NCI-H1048 (cell line): Measurements from ENCODE around the gene FRMPD4.

Experiments used
- DNase-seq: peaks from one replicate; lab custom pipeline; 2025; lab: John Stamatoyannopoulos, UW

FRMPD4 gene

DNA sequence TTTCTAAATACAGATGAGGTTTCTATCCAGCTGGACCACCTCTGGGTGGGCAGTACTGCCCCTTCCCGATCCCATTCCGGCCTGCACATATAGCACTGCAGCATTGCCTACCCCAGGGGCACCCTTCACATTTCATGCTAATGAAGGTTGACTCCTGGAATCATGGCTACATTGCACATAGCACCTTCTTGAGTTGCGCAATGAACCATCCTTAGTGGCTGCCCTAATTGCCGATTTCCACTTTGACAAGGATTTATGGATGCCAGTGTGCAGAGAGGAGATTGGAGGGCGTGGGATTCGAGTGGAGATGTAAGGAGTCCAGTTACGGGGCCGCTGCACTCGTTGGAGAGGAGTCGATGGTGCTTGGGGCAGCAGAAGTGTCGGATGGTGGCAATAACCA lies 229.0 kb downstream of the FRMPD4 start:
- DNase-seq, result no peak

DNA sequence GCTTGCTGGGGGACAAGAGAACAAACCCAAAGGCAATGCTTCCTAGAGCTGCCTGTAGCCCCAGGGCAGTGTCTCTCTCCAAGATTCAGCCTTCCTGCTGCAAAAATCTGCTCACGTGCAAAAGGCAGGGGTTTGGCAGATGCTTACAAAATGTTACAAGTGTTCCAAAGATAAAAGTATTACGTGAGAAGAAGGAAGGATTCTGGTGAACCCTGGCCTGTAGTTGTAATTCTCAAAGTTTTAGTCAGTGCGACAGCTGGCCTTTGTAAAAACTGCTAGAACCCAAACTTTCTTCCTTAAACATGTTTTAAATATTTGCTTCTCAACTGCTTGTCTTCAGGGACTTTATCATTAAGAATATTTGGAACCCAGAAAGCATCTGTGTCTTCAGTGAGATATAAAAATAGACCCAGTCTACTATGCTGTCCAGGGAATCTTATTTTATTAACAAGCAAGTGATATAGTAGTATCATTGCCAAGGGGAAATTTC lies 232.3 kb downstream of the FRMPD4 start:
- DNase-seq, result no peak

DNA sequence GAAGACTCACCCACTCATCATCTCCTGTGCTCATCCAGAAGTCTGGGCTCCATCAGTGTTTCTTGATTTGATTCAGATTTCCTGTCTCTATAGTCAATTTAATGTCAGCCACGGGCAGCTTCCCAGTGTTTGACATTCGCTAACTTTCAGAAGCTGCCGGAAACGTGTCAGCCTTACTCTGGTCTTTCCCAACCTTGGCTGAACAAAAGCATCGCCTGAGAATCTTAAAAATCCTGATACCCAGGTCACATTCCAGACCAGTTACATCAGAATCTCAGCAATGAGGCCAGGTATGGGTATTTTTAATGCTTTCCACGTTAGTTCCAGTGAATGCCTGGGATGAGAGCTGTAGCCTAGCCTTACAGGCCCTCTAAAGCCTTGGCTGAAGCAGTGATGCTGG lies 233.8 kb downstream of the FRMPD4 start:
- no peak for DNase-seq

DNA sequence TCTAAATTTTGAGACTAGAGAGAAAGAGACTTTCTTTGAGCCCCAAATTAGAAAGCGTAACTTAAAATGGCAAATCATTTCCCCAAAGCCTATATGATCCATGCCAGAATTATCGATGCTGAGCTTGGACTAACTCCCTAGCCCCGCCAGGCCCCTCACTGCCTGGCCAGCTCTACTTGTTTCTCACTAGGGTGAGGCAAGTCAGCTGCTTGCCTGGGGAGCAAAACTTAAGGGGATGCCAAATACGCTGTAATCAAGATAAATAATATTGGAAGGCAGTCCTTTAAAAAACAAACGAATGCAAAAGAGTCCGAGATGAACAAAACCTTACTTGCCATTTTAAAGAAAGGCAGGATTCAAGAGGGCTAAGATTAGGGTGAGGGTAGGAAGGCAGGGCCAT lies 236.0 kb downstream of the FRMPD4 start:
- no peak for DNase-seq

DNA sequence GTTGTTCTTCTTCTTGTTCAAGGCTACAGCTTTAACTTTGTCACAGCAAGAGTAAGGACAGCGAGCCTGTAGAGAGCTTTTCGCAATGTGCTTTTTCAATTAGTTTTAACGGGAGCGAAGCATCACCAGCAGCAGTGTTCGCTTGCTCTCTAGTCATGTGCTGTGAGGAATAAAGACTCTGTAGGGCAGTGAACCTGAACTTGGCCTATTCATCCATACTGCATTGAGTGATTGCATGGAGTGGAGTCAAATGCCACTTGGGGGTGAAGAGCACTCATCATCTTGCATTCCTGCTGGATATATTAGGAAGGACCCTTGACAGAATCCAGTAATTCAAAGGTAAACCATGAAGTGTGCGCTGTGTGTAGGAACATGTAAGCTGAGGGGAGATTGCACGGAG lies 240.0 kb downstream of the FRMPD4 start:
- no peak for DNase-seq

DNA sequence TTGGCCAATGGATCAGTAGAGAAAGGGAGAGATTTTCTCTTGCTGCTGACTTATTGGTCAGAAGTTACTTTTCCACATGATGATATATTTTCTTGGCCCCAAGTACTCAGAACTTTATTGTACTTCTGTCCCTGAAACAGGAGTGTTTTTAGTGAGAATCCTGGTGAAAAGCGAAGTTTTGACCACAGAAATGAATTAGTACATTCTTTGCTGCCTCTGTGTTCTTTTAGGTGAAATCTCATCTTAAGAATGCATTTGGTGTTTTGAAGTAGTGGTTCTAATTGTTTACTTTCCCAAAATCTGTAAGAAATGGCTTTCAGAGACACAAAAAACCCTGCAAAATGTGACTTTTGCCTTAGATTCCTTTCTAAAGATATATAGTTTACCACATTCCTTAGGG lies 240.4 kb downstream of the FRMPD4 start:
- DNase-seq, result no peak

DNA sequence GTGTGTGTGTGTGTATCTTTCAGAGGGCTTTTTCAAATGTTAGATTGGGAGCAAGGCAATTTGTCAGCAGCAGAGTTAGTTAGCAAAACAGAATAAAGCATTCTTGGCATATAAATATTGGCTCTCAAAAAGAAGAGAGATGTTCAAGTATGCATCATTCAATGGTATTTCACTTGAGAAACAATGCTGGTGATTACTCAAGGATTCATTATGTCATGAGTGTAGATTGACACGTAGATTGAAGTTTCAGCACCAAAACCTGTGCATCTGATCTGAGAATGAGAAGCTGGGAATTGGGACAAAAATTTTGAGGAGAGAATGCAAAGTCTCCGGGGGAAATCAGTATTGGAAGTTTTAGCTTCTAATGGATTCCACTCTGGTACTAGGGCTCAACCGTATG lies 241.4 kb downstream of the FRMPD4 start:
- no peak for DNase-seq

DNA sequence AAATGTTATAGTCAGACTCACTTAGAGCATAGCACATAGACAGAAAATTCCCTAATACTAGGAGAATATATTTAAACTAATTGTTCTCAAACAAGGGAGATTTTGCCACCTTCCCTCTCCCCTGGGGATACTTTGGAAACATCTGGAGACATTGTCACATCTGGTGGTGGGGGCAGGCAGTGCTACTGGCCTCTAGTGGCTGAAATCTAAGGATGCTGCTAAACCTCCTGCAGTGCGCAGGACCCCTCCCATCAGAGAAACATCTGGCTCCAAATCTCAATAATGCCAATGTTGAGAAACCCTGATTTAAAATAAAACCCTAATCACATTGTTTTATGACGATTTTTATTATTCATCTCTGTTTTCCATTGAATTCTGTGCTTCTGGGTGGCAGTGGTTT lies 244.9 kb downstream of the FRMPD4 start:
- no peak for DNase-seq

DNA sequence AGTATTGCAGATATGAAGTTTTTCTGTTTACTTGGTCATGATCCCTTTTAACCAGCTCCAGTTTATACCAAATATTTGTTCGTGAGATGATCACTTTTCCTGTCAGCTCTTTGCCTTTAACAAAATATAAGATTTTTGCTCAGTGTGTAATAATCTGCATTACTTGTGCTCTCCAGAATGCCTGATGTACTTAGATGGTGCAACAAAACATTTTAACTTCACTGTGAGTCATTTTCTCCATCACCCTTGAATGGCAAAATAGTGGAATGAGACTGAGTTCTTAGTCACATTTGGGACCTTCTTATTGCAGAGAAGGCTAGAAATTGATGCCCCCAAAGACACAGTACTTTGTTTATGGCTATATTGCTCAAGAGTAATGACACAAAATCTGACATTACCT lies 252.0 kb downstream of the FRMPD4 start:
- no peak for DNase-seq

DNA sequence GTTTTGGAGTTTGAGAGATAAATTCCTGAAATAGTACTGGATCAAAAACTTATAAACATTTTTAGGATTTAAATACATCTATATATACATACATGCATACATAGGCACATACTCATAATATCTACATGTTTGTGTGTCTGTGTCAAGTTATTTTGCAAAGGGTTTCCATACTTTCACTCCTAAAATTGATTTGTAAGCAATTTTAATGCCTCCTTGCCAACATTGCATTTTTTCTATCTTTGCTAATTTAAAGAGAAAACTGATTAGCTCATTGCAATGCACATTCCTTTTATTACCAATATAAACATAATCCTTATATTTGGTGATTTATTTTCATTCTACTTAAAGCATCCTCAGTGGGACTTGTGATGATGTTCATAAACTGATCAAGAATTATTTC lies 258.3 kb downstream of the FRMPD4 start:
- DNase-seq, result no peak

DNA sequence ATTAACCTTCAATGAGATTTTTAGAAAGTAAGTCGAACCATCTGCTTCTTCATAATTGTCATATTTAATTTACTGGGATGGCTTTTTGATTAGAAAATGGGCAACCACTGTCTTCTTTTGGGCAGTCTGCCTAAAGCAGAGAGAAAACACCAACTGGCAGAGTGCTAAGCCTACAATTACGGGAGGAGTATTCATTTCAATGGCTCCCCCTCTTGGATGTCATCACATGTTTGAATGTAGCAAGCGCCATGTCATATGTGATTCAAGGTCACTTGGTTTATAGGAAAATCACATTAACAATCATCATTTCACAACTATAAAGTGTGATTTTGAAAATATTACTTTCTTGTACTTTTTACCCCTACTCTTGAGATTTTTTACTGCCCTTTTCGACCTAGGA lies 261.9 kb downstream of the FRMPD4 start:
- no peak for DNase-seq

DNA sequence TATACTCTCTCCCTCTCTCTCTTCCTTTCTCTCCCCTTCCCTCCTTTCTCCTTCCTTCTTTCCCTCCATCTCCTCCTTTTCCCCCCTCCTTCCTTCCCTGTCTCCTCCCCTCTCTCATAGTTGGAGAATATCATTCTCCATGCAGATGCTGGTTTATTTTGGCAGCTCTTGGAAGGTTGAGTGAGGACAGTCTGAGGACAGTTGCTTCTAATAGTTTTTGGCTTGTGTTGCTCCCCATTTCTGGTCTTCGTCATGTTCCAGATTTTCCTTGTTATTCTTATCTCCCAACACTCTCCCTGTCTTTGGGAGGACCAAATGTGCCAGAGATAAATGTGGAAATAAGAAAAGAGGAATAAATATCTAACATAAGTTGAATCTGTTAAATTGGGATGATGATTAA lies 263.0 kb downstream of the FRMPD4 start:
- no peak for DNase-seq

DNA sequence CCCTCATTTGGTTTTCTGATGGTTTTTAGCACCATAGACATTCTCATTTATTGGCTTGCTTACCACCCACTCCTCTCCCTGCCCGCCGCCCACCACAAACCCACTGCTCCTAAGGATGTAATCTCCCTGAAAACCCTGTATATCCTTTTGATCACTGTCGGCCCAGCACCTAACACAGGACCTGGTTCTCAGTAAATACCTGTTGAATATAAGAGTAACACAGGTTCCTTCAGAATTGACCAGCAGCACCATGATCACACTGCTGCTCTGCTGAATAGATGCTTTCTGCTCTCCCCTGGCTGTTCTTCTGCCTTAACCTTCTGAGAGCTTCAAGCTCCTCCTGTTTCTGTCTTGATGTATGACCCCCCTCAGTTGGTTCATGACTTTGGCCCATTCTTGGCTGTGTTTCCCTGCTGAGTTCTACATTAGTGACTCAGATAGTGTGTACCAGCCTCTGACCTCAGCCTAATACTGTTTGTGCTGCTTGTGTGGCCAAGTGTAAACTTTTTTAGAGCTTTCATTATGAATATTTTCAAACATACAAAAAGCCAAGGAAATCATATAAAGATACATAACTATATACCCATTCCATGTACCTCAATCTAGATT lies 265.3 kb downstream of the FRMPD4 start:
- no peak for DNase-seq

DNA sequence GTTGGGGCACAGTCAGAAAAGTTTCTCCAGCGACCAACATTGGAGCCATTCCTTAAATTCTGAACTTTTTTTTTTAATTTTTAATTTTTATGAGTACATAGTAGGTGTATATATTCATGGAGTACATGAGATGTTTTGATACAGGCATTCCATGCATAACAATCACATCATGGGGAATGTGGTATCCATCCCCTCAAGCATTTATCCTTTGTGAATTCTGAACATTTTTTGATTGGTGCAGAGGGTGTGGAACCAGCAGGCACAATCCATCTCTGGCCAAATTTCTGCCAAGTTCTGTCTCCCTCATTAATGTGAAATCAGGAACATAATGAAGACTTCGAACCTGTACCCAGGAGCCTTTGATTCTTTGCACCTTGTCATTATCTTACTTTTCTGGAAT lies 267.0 kb downstream of the FRMPD4 start:
- DNase-seq, result no peak

DNA sequence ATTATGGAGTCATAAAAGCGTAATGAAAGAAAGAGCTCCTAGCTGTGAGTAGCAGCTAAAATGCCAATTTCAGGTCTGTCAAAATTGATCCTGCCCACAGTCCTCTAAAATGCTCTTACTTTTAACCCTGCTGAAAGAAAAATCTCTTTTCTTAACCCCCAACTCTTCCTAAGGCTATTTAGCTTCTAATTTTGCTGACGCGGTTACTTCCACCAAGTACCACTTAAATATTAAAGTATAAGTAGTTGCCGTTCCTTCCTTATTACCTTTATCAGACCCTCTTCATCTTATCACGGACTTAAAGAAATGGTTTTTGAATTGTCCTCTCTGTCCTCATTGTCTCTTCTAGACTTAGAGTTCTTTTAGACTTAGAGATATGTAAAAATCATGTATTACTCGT lies 272.2 kb downstream of the FRMPD4 start:
- no peak for DNase-seq

DNA sequence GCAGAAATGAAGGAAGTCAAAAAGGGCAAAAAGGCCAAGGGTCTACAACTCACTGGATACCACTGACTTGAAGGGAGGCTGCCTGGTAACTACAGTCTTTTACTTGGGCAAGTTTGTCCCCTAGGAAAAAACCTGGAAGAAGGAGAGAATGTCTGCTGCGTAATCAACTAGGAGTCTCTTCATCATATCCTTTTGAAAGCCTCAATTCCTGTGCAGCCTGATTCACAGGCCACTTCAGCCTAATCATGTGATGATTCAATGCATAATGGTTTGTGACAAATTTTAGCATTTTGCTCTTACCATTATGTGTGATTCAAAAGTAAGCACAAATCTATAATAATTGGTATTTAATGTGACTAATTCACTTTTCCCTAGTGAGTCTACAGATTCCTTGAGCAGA lies 273.6 kb downstream of the FRMPD4 start:
- no peak for DNase-seq

DNA sequence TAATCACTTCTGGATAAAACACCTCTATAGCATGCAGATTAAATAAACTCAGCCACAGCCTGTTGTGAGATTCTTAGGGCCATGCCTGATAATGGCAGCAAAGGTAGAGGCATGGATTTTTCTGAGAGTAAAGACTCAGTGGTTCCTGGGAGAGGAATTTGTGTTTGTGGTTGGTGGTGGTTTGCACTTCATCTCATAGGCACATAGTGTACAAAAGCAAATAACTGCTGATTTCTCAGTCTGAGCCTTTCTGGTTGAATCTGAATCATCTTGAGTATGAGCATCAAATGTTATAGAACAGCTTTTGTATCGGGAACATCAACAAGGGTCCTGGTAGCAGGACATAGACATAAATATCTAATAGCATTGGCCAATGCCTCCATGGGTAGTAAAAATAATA lies 274.3 kb downstream of the FRMPD4 start:
- DNase-seq, result no peak

DNA sequence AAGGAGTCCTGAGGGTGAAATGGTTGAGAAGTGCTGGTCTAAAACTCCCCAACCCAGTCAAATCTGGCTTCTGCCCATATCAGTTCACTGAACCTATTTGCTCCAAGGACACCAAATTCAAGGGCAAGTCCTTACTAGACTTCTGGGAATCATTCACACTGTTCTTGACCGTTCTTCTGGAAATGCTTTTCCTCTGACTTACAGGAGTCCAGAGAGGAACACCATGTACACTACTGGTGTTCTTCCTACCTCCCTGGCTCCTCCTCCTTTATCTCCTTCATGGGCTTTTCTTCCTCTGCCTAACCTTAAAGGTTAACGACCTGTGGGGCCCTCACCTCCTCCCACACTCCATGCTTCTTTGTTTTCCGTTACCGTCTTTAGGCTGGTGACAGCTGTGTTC lies 281.3 kb downstream of the FRMPD4 start:
- DNase-seq, result no peak

DNA sequence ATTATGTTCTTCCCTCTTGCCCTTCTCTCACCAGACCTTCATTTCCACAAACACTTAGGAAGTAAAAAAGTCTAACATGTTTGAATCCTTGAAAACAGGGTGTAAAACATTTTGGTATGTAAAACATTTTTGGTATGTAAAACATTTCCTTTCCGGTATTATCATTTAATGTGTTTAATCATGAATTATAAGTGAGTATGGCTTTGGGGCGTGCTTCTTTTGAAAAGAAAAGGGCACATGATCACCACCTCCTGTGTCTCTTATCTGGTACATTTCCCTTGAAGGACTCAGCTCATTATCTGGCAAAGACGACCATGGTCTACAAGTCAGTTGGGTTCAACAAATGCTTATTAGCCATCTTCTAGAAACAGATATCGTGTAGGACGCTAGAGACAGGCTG lies 283.6 kb downstream of the FRMPD4 start:
- no peak for DNase-seq

DNA sequence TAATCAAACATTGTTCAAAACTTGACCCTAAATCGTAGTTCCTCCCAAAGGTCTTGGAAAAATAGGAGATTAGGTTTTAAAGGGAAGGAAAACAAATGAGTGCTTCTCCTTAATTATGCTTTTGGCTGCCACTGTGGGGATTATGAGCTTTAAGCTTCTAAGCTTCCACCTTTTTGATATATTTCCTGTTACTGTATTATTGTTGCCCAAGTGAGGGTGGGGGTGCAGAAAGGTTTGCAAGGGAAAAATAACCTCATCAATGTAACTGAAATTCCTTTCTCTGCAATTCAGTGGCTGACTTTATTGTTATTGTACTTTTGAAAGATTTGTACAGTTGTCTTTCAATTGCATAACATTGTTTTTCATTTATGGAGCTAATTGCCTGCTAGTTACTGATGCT lies 285.1 kb downstream of the FRMPD4 start:
- DNase-seq, result no peak

DNA sequence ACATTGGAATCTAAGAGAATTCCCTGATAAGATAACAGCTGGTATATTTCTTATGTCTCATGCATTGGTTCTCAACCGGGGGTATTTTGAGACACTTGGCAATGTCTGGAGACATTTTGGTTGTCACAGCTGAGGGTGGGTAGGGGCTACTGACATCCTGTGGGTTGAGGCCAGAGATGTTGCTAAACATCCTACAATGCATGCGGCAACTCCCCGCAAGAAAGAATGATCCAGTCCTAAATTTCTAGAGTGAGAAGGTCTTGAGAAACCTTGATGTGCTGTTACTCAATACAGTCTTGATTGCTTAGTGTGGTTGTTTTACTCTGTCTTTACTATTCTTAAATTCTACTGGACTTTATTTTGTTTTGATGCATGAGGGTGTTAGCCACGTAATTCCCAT lies 287.2 kb downstream of the FRMPD4 start:
- DNase-seq, result no peak

DNA sequence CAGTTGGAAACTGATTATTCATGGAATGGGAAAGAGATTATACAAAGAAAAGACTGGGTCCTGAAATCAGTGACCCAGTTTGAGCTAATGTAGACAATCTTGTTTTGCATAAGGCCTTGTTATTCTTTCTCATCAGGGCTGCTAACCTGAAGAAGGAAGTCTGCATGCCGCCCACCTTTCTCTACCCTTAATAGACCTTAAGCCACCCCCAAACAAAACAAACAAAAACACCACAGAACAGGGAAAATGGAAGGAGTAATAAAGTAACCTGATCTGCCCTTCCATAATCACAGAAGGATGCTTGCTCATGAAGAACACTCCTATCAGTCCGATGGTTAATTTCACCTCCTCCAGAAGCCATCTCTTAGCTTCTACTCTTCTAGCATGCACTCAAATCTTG lies 288.1 kb downstream of the FRMPD4 start:
- no peak for DNase-seq

DNA sequence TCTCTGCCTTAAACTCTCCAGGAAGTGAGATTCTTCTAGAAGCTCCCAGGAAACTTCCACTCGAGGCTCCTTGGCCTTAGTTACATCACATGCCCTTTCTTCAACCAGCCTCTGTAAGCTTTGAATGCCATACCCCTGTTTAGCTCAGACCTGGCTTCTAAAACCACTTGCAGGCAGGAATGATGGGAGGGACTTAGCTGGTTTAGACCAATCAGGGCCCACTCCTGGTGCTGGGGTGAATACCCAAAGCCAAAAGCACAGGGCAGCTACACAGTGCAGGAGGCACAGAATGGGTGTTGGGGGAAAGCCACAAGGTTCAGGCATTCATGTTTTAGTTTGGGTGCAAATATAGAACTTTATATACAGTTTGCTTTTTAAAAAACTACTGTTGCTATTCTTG lies 296.2 kb downstream of the FRMPD4 start:
- DNase-seq, result no peak

DNA sequence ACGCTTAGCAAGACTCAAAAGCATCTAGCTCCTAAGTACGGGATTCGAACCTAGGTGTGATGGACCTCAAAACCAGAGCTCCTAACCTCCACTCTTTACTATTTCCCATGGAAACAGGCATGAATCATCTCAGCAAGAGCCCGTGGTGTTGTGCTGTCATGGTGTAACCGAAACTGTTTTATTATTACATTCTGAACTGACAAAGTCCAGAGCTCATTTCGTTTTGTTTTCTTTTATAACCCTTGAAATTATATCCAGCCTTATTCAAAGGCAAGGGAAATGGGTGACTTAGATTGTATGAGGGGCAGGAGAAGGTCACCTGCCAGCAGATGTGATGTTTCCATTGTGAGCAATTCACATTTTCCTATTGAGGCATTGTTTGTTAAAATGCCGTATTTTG lies 301.1 kb downstream of the FRMPD4 start:
- no peak for DNase-seq

DNA sequence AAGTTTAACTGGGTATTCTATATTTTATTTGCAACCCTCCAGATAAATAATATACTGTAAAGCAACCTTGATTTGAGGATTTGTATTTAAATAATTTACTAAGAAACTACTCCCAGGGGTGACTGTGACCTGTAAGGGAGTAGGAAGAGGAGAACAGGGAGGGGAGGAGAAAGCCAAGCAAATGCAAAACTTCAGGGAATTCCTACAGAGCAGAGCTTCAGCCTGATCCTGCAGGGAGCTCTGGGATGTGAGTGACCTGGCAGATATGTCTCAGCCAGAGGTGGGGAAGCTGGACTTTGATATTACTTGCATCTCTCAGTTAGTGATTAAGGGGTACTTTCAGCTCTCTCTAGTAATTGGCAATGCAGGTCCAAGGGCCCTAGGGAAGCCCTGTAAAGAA lies 302.0 kb downstream of the FRMPD4 start:
- DNase-seq, result no peak
